Epithelial cell of esophagus (primary cell): Measurements from ENCODE around the gene ALK.

Experiments
- DNase-seq: peaks from one replicate; pipeline ENCODE4 v3.0.0; 2010; ENCODE audit warnings: low read depth
- H3K4me3 ChIP-seq: 2 replicates; pipeline ENCODE4 v1.5.1; 2011; ENCODE audit warnings: mild to moderate bottlenecking, low read length, control low read depth
- TF ChIP-seq, protein P1 (sequence below): IDR thresholded peaks from 2 replicates; pipeline ENCODE4 v1.5.1; 2011; ENCODE audit warnings: low read depth, mild to moderate bottlenecking, low read length, control low read depth, inconsistent platforms; ENCODE audit not compliant: insufficient read depth; ENCODE audit errors: missing control alignments

The ALK gene

DNA sequence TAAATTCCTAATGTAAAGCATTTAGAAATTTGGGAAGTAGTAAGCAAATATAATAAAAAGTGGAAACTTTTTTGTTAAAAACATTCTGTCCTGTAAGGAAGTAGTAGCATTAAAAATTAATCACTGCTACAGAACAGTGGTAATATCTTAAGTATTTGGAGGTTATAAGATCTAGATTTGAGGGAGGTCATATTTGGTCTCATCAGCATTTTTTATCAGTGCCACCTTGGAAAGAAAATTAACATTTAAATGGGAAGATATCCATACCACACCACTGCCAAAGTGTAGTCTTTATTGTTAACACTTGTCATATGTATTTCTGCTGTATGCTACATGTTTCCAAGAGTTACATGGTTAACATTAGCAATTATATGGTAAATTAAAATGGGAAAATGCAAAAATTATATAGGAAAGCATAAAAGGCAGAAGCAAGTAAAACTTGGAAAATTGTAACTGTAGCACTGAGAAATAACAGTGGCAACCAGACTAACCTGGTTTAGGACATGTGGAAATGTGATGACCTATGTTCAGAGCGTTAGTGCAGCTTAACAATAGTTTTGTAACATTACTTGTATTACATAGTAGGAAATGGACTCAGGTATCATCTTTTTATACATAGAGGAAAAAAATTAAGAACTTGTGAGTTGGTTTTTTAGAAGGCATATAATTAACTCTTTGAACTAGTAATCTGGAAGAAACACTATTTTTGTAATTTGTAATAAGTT is 759.0 kb downstream of the ALK start:
- no peak for DNase-seq
- no peak overlapping the region for H3K4me3 ChIP-seq
- TF ChIP-seq, protein P1, sequence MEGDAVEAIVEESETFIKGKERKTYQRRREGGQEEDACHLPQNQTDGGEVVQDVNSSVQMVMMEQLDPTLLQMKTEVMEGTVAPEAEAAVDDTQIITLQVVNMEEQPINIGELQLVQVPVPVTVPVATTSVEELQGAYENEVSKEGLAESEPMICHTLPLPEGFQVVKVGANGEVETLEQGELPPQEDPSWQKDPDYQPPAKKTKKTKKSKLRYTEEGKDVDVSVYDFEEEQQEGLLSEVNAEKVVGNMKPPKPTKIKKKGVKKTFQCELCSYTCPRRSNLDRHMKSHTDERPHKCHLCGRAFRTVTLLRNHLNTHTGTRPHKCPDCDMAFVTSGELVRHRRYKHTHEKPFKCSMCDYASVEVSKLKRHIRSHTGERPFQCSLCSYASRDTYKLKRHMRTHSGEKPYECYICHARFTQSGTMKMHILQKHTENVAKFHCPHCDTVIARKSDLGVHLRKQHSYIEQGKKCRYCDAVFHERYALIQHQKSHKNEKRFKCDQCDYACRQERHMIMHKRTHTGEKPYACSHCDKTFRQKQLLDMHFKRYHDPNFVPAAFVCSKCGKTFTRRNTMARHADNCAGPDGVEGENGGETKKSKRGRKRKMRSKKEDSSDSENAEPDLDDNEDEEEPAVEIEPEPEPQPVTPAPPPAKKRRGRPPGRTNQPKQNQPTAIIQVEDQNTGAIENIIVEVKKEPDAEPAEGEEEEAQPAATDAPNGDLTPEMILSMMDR: no peak

DNA sequence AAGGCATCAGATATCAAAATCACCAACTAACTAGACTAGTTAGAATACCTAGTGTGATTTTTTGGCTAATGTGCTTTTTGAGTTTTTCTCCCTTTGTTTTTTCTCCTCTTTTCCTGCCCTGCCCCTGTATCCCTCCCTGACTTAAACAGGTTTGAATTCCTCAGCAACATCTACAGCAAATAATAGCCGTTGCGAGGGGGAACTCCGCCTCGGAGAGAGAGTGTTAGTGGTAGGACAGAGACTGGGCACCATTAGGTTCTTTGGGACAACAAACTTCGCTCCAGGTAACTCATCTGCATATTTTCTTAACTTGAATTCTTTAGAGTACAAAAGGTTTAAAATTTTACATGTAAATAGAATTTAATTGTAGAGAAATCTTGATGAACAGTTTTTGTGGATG is 761.2 kb downstream of the ALK start:
- no peak overlapping the region for H3K4me3 ChIP-seq
- TF ChIP-seq, protein P1: no peak
- no peak for DNase-seq

GRCh38 chr2:29159125-29159524 is 762.3 kb downstream of the ALK start:
- H3K4me3 ChIP-seq: no peak overlapping the region
- TF ChIP-seq, protein P1: no peak
- DNase-seq: no peak

GRCh38 chr2:29157131-29157530 is 764.3 kb downstream of the ALK start:
- no peak overlapping the region for H3K4me3 ChIP-seq
- TF ChIP-seq, protein P1: no peak
- no peak for DNase-seq

DNA sequence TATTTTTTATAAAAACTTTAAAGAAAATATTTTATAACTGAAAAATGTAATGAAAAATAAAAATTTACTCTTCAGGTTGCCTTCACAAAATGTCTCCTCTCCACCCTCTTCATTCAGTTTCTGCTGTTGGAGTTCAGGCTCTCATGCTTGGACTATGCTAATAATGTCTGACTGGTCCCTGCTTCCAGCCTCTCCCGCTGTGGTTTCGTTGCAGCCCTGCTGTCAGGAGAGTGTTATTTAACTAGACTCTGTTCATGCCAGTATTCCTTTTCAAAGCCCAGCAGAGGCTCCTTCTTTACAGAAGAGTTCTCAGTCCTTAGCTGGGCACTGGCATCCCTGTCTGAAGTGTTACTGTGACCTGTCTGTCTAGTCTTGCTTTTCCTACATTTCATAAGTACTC is 765.8 kb downstream of the ALK start:
- TF ChIP-seq, protein P1: no peak
- no peak overlapping the region for H3K4me3 ChIP-seq
- no peak for DNase-seq

- no peak for DNase-seq
- no peak overlapping the region for H3K4me3 ChIP-seq
Measured at GRCh38 chr2:29154610-29155009, 766.8 kb downstream of the ALK start.

More at GRCh38 chr2:29154610-29155009, 766.8 kb downstream of the ALK start:
- TF ChIP-seq, protein P1: no peak
